Loucy (cell line): ENCODE measurements around the gene KLK3.

Source experiments
- H2AFZ ChIP-seq: fragments of 200-600 bp; sonication (generic); 2 replicates; pipeline ENCODE4 v1.6.0; 2016; ENCODE audit warnings: antibody characterized with exemption, mild to moderate bottlenecking, low read length, moderate library complexity
- H3F3A ChIP-seq: fragments of 200-600 bp; 2 replicates; pipeline ENCODE4 v1.6.0; 2016; ENCODE audit warnings: antibody characterized with exemption, low read depth, mild to moderate bottlenecking
- H3K27me3 ChIP-seq: fragments of 200-600 bp; sonication (generic); 2 replicates; pipeline ENCODE4 v1.6.1; 2014; ENCODE audit warnings: low read length, mild to moderate bottlenecking; ENCODE audit not compliant: insufficient read depth, poor library complexity, severe bottlenecking
- H3K36me3 ChIP-seq: fragments of 200-600 bp; sonication (generic); 2 replicates; pipeline ENCODE4 v1.6.1; 2016; ENCODE audit warnings: low read length; ENCODE audit not compliant: insufficient read depth
- H3K4me1 ChIP-seq: fragments of 200-600 bp; sonication (generic); 2 replicates; pipeline ENCODE4 v1.5.1; 2014; ENCODE audit warnings: low read length, mild to moderate bottlenecking; ENCODE audit not compliant: insufficient read depth, poor library complexity, severe bottlenecking
- H3K4me2 ChIP-seq: fragments of 200-600 bp; sonication (generic); 2 replicates; pipeline ENCODE4 v1.6.0; 2014; ENCODE audit warnings: antibody characterized with exemption, low read length, low read depth, mild to moderate bottlenecking; ENCODE audit not compliant: poor library complexity, severe bottlenecking
- H3K4me3 ChIP-seq: fragments of 200-600 bp; sonication (generic); 2 replicates; pipeline ENCODE4 v1.5.1; 2014; ENCODE audit warnings: low read length, mild to moderate bottlenecking, mixed read lengths; ENCODE audit not compliant: poor library complexity, severe bottlenecking
- H3K79me2 ChIP-seq: fragments of 200-600 bp; sonication (generic); 2 replicates; pipeline ENCODE4 v1.6.1; 2014; ENCODE audit warnings: low read length; ENCODE audit not compliant: insufficient read depth
- H3K9ac ChIP-seq: fragments of 200-600 bp; sonication (generic); 2 replicates; pipeline ENCODE4 v1.6.0; 2014; ENCODE audit warnings: mild to moderate bottlenecking, low read depth, low read length, moderate library complexity; ENCODE audit not compliant: poor library complexity, severe bottlenecking
- H3K9me2 ChIP-seq: fragments of 200-600 bp; sonication (generic); replicated peaks from 2 replicates; pipeline ENCODE4 v1.6.1; 2016; ENCODE audit warnings: low read depth, low read length, mixed read lengths
- H3K9me3 ChIP-seq: fragments of 200-600 bp; sonication (generic); 2 replicates; pipeline ENCODE4 v1.6.1; 2014; ENCODE audit warnings: mild to moderate bottlenecking, antibody characterized with exemption, low read length, low read depth; ENCODE audit not compliant: insufficient read depth
- H4K20me1 ChIP-seq: fragments of 200-600 bp; sonication (generic); 2 replicates; pipeline ENCODE4 v1.6.0; 2014; ENCODE audit warnings: antibody characterized with exemption, low read length, mild to moderate bottlenecking; ENCODE audit not compliant: insufficient read depth, poor library complexity, severe bottlenecking
- CTCF ChIP-seq: fragments of 200-600 bp; sonication (generic); conservative IDR thresholded peaks from 2 replicates; pipeline ENCODE4 v1.5.1; 2014; ENCODE audit warnings: mild to moderate bottlenecking, antibody characterized with exemption, low read length
- EZH2phosphoT487 ChIP-seq: fragments of 200-600 bp; IDR thresholded peaks from 2 replicates; pipeline ENCODE4 v1.6.1; 2018; ENCODE audit warnings: antibody characterized with exemption, mild to moderate bottlenecking, moderate library complexity, borderline replicate concordance

The KLK3 gene

GRCh38 chr19:50890422-50891252, 35.9 kb downstream of the KLK3 start:
- H3K4me3 ChIP-seq, result no peak overlapping the region
- no peak overlapping the region for H2AFZ ChIP-seq
- H3F3A ChIP-seq, result no peaks in the 10 kb centered on the region
- no peak overlapping the region for H3K4me2 ChIP-seq
- H3K9me3 ChIP-seq, result no peaks in the 10 kb centered on the region
- TF ChIP-seq CTCF (no peak), EZH2phosphoT487 (no peak)
- no peaks in the 10 kb centered on the region for H4K20me1 ChIP-seq
- no peaks in the 10 kb centered on the region for H3K4me1 ChIP-seq
- no peaks in the 10 kb centered on the region for H3K27me3 ChIP-seq
- no peaks in the 10 kb centered on the region for H3K9me2 ChIP-seq
- no peaks in the 10 kb centered on the region for H3K36me3 ChIP-seq
- no peak overlapping the region for H3K9ac ChIP-seq
- no peaks in the 10 kb centered on the region for H3K79me2 ChIP-seq

DNA sequence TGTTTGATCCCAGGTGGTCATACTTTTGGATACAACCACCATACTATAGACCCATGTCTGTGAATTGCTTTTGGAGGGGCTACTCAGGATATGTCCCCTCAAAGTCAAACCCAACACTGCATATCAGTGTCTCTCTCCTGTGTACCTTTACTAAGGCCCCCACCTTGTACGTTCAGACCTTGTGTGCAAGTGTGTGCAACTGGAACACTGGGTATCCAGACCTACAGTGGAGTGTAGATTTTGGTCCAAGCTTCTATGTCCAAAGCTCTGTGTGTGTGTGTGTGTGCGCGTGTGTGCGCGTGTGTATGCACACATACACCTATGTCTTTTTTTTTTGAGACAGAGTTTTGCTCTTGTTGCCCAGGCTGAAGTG, 36.5 kb downstream of the KLK3 start:
- H3K9ac ChIP-seq, result no peak overlapping the region
- no peak overlapping the region for H3K4me3 ChIP-seq
- H3K36me3 ChIP-seq, result no peaks in the 10 kb centered on the region
- no peaks in the 10 kb centered on the region for H3K9me2 ChIP-seq
- H2AFZ ChIP-seq, result no peak overlapping the region
- TF ChIP-seq EZH2phosphoT487, result no peak
- no peak for TF ChIP-seq CTCF
- no peaks in the 10 kb centered on the region for H4K20me1 ChIP-seq
- no peak overlapping the region for H3K4me2 ChIP-seq
- no peaks in the 10 kb centered on the region for H3K27me3 ChIP-seq
- no peaks in the 10 kb centered on the region for H3K79me2 ChIP-seq
- H3F3A ChIP-seq, result no peaks in the 10 kb centered on the region
- H3K4me1 ChIP-seq, result no peaks in the 10 kb centered on the region
- H3K9me3 ChIP-seq, result no peaks in the 10 kb centered on the region

- no peak overlapping the region for H3K4me2 ChIP-seq
- no peaks in the 10 kb centered on the region for H4K20me1 ChIP-seq
- H2AFZ ChIP-seq, result no peak overlapping the region
- no peak overlapping the region for H3K4me3 ChIP-seq
- no peaks in the 10 kb centered on the region for H3K27me3 ChIP-seq
- TF ChIP-seq CTCF (no peak), EZH2phosphoT487 (no peak)
- no peaks in the 10 kb centered on the region for H3K9me2 ChIP-seq
- no peaks in the 10 kb centered on the region for H3K36me3 ChIP-seq
- H3K9ac ChIP-seq, result no peak overlapping the region
- no peaks in the 10 kb centered on the region for H3F3A ChIP-seq
- no peaks in the 10 kb centered on the region for H3K79me2 ChIP-seq
- no peaks in the 10 kb centered on the region for H3K4me1 ChIP-seq
- no peaks in the 10 kb centered on the region for H3K9me3 ChIP-seq
Measured at GRCh38 chr19:50893047-50893736, 38.5 kb downstream of the KLK3 start.
